Right lung (tissue), 10 donors: ENCODE data around the gene CEP68. TPM values are rescaled to one million over a fixed set of nuclear protein-coding genes. Genes with fewer than 3 reads are reported as not detected.
"Not testable (repeated sequence)": the region's sequence is repeated elsewhere in the genome, so short reads cannot be mapped to it uniquely, and the experiment has no call there.

Source experiments
- DNase-seq, 2 donors: peaks; one replicate each; pipeline ENCODE4 v3.0.0-alpha.2; 2013
- long read RNA-seq, 8 donors: transcript quantifications; one replicate each; lab custom pipeline, GENCODE V29; 2026
- polyA plus RNA-seq, 5 donors: library from polyadenylated mRNA; unstranded; fragments of 120-200 nt; gene quantifications; one replicate each; pipeline versions ENCODE4 v1.2.1 to v1.2.3, GENCODE V29; 2013; ENCODE audit warnings: inconsistent platforms in 1 of 5, low replicate concordance in 1 of 5; ENCODE audit not compliant: insufficient read length in 5 of 5, insufficient read depth in 1 of 5

The CEP68 gene, protein sequence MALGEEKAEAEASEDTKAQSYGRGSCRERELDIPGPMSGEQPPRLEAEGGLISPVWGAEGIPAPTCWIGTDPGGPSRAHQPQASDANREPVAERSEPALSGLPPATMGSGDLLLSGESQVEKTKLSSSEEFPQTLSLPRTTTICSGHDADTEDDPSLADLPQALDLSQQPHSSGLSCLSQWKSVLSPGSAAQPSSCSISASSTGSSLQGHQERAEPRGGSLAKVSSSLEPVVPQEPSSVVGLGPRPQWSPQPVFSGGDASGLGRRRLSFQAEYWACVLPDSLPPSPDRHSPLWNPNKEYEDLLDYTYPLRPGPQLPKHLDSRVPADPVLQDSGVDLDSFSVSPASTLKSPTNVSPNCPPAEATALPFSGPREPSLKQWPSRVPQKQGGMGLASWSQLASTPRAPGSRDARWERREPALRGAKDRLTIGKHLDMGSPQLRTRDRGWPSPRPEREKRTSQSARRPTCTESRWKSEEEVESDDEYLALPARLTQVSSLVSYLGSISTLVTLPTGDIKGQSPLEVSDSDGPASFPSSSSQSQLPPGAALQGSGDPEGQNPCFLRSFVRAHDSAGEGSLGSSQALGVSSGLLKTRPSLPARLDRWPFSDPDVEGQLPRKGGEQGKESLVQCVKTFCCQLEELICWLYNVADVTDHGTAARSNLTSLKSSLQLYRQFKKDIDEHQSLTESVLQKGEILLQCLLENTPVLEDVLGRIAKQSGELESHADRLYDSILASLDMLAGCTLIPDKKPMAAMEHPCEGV
- 10 to 100 TPM; 21.4 to 32.0 (median 29.7) TPM for polyA plus RNA-seq
- long read RNA-seq, donor 1, full-length matches to known transcripts, result 4 of 9 reads
- long read RNA-seq, donor 1, partial matches to known transcripts, result 5 of 9 reads
- long read RNA-seq, donor 1, other reads (novel, unspliced or antisense), result 0 of 9 reads
- long read RNA-seq, donor 2, full-length matches to known transcripts, result 2 of 142 reads
- long read RNA-seq, donor 2, partial matches to known transcripts, result 140 of 142 reads
- long read RNA-seq, donor 2, other reads (novel, unspliced or antisense), result 0 of 142 reads
- long read RNA-seq, donor 3, full-length matches to known transcripts, result 1 of 1 reads
- long read RNA-seq, donor 3, partial matches to known transcripts, result 0 of 1 reads
- long read RNA-seq, donor 3, other reads (novel, unspliced or antisense), result 0 of 1 reads
- long read RNA-seq, donor 4, partial matches to known transcripts, result 5 of 5 reads
- long read RNA-seq, donor 4, other reads (novel, unspliced or antisense), result 0 of 5 reads
- long read RNA-seq, donor 5, partial matches to known transcripts, result 8 of 9 reads
- long read RNA-seq, donor 5, other reads (novel, unspliced or antisense), result 0 of 9 reads
- long read RNA-seq, donor 6, full-length matches to known transcripts, result 4 of 27 reads
- long read RNA-seq, donor 6, partial matches to known transcripts, result 23 of 27 reads
- long read RNA-seq, donor 6, other reads (novel, unspliced or antisense), result 0 of 27 reads
- long read RNA-seq, donor 7, full-length matches to known transcripts, result 2 of 15 reads
- long read RNA-seq, donor 7, partial matches to known transcripts, result 13 of 15 reads
- long read RNA-seq, donor 7, other reads (novel, unspliced or antisense), result 0 of 15 reads
- long read RNA-seq, donor 8, full-length matches to known transcripts, result 2 of 2 reads
- long read RNA-seq, donor 8, partial matches to known transcripts, result 0 of 2 reads
- long read RNA-seq, donor 8, other reads (novel, unspliced or antisense), result 0 of 2 reads

GRCh38 chr2:65056215-65057053, at the start of gene CEP68:
TSS of gene CEP68 (plus strand) at chr2:65056416. CDS start at chr2:65069445, 13,029 bp downstream.
- DNase-seq, result peak; percentile 98

DNA sequence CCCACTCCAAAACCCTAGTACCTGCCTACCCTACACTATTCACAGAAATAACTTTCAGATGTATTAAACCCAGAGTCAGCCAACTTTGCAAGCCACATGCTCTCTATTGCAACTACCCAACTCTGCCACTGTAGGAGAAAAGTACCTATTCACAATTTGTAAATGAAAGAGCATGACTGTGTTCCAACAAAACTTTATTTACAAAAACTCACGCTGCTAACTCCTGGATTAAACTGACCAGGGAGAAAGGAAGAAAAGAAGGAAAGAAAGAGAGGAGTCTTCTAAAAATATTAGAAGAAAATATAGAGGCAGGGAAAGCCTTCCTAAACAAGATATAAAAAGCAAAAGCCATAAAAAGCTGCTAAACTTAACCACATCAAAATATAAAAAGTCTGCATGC, 42.4 kb upstream of the CEP68 start:
- no peak for DNase-seq

GRCh38 chr2:65015731-65016130, 40.5 kb upstream of the CEP68 start:
- no peak for DNase-seq

- no peak for DNase-seq
These were observed 39.4 kb upstream of the CEP68 start for GRCh38 chr2:65016789-65017188.

DNA sequence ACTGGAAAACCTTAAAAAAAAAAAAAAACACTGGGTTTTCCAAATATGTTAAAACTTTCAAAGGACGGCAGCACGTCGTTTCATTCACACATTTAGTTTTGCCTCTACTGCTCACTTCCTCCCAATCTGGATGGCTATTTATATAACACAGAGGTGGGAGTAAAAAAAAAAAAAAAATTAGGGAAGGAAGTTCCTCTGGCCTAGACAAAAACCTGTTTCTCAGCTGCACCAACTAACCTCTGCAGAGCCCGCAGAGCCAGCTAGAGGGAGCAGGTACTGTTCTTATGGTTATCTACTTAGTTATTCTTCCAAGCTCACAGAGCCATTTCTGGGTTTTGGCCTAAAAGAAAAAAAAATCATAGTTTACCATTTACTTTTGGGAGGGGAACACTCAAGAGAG, 38.9 kb upstream of the CEP68 start:
- DNase-seq, result no peak

DNA sequence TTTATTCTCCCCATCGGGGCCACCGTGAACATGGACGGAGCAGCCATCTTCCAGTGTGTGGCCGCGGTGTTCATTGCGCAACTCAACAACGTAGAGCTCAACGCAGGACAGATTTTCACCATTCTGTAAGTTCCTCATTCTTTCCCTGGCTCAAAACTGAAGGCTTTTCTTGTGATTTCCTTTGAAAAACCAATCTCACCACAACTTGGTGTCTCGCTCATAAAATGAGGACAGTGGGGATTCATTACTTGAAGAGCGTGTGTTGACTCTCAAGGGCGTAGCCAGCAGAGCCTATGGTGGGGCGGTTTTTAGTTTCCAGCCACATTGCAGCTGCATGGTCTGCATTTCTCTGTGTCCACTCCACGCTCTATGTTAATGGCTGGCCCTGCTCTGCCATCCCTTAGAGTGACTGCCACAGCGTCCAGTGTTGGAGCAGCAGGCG, 38.1 kb upstream of the CEP68 start:
- DNase-seq, result no peak

GRCh38 chr2:65019010-65019409, 37.2 kb upstream of the CEP68 start:
- no peak for DNase-seq

DNA sequence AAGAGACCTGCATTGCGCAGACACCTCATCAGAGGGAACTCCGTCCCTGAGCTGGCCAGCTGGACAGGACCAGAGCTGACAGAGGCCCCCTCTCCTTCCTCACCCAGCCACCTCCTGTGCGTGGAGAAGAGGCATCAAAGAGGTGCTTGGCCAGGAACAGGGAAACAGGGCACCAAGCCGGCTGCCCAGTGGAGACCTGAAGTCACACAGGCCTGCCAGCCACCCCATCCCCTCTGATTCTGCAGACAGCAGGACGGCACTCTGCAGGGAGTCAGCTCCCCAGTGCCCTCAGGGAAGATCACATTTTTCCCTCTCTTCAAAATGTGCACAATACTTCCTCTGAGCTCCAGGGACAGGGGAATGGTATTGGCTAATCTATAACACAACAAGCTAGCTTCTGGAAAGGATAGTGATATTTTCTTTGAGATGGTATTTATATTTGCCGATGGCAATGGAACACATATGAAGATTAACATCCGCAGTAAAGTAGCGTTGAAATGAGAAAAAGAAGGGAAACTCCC, 36.5 kb upstream of the CEP68 start:
- DNase-seq, result no peak

DNA sequence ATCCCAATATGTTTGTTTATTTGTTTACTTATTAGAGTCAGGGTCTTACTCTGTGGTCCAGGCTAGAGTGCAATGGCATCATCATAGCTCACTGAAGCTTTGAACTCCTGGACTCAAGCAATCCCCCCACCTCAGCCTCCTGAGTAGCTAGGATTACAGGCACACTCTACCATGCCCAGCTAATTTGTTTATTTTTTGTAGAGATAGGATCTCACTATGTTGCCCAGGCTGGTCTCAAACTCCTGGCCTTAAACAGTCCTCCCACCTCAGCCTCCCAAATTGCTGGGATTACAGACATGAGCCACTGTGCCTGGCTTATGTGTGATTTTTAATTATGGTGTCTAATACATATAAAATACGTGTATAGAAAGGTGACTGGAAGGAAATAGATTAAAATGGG, 36.0 kb upstream of the CEP68 start:
- DNase-seq, result not testable (repeated sequence)

GRCh38 chr2:65020943-65021528, 35.2 kb upstream of the CEP68 start:
- no peak for DNase-seq

DNA sequence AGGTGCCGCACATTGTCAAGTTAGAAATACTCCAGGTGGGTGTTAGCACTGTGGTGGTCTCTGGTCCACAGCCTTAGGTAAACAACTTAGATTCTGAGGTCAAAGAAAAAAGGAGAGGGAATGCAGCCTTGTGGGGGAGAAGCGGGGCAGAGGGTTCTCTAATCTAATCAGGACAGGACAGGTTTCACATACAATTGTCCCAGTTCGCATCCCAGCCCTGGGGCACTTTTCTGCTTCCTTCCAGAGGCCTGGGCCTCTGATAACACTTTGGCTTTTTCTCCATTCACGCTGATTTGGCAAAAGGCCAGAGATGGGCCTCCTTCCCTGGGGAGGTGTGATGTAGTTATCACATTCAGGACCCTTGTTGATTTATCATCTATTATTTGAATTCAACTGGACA, 34.5 kb upstream of the CEP68 start:
- DNase-seq, result no peak

DNA sequence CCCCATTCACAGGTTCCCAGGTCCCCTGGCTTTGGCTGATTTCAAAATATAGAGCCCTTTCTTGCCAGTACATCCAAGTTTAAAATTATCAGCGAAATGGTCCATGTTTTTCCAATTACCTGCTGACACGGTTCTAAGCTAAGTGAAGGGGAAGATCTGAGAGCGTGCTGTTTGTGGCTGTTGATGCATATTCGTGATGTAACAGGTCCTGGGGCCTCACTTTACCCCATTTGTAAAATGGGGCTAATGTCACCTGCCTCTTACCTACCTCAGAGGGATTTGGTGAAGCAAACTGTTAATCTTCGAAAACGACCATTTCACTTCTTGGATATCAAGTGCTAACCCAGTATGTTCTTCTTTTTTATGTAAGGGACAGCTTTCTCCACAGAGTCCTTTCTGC, 34.0 kb upstream of the CEP68 start:
- DNase-seq, result no peak

DNA sequence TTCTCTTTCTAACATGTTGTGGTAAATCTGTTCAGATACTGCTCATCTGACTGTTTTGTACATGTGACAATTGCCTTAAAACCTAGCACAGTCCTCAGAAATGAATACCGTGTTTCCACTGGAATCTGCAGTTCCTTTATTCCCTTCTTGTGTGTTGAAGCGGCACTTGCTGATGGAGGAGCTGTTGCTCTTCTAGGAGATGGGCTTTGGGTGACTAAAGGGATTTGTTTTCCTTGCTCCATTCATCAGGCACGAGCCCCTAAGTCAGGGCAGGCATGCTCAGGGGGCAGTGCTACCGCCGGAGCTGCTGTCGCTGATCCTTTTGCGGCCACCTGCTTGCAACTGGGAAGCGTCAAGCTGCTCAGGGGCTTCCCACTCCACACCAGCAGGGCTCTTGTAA, 32.5 kb upstream of the CEP68 start:
- no peak for DNase-seq

- DNase-seq, result no peak
These were observed 31.9 kb upstream of the CEP68 start for GRCh38 chr2:65024149-65024829.

DNA sequence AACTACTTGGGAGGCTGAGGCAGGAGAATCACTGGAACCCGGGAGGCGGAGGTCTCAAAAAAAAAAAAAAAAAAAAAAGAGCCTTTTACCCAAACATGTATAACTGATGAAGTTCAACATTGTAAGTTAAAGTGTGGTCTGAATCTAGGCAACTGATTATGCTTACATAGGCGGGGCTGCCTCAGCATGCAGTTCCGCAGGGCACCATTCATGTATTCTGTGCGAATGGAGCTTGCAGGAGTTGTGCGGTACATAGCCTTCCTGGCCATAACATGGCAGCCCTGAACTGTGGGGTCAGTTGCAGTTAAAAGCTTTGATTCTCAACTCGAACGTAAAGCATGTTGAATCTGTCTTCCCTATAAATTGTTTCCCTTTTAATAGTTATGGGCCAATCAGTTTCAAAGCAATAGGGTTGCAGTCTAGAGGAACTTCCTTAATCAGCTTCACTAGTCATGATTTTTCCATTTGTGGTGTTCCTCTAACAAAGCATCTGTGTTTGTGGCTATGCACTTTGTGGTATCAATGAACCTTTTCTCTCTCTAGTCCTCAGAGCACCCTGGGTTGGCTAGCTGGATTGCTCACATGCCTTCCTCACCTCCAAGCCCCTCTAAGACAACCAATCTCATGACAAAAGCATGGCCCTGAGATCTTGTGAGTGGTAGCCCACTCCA, 30.6 kb upstream of the CEP68 start:
- DNase-seq, result no peak

- no peak for DNase-seq
These were observed 30.1 kb upstream of the CEP68 start for GRCh38 chr2:65026154-65026553.

DNA sequence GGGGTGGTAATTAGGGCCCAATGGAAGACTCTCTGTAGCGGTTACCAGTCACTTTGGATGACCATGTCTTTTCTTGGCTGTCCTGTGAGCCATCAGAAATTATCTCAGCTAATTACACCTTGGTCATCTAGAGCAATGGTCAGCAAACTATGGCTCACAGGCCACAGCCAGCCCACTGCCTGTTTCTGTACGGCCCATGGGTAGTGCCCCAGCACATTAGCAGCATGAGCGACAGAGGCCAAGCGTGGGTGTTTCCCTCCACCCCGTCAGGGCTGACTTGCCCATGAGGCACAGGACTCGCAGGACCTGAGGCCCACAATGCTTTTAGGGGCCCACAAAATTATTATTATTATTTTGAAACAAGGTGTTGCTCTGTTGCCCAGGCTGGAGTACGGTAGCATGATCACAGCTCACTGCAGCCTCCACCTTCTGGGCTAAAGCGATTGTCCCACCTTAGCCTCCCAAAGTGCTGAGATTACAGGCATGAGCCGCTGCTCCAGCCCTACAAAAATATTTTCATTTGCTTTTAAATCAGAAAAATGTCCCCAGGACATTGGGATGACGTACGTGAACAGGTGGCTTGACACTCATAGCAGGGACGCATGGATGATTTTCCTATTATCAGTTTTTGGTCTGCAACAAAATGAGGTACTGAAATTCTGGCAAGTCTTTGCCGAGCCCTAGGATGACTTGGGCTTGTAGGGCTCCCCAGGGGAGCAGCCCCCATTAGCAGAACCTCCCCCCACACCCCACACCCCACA, 29.3 kb upstream of the CEP68 start:
- DNase-seq, result no peak
